Epithelial cell of prostate (primary cell): ENCODE results near the gene HAPLN1.
A peak's percentile ranks its signal among the peaks of the same experiment; 100 is the strongest.

ENCODE experiments used
- DNase-seq: peaks from one replicate; pipeline ENCODE4 v3.0.0-alpha.2; 2011; ENCODE audit warnings: low read depth, low spot score
- H3K27ac ChIP-seq: fragments of 450-650 bp; 2 replicates; pipeline ENCODE4 v1.5.1; 2017; ENCODE audit warnings: mild to moderate bottlenecking

Gene HAPLN1

GRCh38 chr5:83718936-83719495 lies 1.6 kb downstream of the HAPLN1 start:
- H3K27ac ChIP-seq = no peak overlapping the region
- no peak for DNase-seq

GRCh38 chr5:83718195-83718825 lies 2.3 kb downstream of the HAPLN1 start:
- DNase-seq = peak; percentile 6
- no peak overlapping the region for H3K27ac ChIP-seq

GRCh38 chr5:83715236-83716065 lies 5.2 kb downstream of the HAPLN1 start:
- no peak overlapping the region for H3K27ac ChIP-seq
- DNase-seq = no peak

DNA sequence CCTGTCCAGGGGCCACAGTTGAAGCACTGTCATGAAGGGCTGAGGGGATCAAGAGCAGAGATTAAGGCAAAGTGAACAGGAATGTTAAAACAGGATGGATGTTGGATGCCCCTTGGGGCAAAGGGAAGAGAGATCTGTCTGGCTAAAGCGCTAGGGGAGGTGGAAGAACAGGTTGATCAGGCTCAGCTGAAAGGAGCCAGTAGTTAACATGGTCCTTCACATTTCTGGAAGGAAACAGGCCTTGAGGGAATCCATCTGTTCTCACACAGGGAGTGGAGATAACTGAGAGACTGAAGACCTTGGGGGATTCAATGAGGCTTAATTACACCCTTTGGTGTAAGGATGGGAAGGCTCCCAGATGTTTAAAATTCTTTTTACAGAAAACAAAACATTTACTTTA lies 5.8 kb downstream of the HAPLN1 start:
- DNase-seq = no peak

DNA sequence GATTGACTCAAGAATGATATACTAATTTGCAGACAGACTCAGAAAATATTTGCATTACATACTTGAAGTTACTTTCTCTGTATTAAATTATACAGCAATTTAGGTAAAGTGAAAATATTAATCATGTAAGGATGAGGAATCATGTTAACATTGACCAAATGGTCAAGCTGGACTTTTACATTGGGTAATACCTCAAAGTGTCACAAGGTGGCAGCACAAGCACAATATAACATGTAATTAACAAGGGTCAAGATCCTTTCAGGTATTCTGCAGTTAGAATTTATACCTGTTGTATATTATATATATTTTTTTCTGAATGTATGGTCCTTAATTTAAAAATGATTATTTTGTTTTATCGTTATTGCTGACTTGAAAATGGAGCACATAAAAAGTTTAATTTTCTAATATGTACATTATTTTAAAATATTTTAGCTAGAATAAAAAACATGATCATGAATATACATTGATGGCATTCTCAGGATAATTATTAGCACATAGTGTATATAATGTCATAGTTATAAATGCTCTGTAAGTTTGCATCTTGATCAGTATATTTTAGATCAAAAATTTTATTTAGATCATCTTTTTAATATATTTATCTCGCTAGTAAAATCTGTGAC lies 8.6 kb downstream of the HAPLN1 start:
- no peak for DNase-seq
- no peak overlapping the region for H3K27ac ChIP-seq

More for the DNA sequence above, 5.8 kb downstream of the HAPLN1 start:
- H3K27ac ChIP-seq = no peak overlapping the region

GRCh38 chr5:83709973-83710372 lies 10.7 kb downstream of the HAPLN1 start:
- no peak for DNase-seq

DNA sequence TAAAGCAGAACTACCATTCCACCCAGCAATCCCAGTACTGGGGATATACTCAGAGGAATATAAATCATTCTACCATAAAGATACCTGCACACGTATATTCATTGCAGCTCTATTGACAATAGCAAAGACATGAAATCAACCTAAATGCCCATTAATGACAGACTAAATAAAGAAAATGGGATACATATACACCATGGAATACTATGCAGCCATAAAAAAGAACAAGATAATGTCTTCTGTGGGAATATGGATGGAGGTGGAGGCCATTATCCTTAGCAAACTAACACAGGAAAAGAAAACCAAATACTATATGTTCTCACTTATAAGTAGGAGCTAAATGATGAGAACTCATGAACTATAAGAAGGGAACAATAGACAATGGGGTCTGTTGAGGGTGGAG lies 12.5 kb downstream of the HAPLN1 start:
- DNase-seq = no peak

More at GRCh38 chr5:83709973-83710372, 10.7 kb downstream of the HAPLN1 start:
- no peak overlapping the region for H3K27ac ChIP-seq

DNA sequence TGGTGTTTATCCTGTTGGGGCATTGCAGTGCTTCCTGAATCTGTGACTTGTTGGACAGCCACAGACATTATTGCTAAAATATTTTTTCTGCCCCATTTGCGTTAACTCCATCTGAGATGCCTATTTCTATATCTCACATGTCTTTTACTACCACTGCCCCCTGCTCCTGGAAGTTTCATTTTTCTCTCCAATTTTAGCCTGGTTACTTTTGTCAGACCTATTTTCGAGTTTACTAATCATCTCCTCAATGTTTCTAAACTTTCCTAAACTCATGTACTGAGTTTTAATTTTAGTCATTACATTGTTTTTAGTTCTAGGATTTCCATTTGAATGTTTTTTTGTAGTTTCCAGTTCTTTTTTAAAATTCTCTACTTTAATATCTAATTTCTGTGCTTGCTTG lies 17.6 kb downstream of the HAPLN1 start:
- H3K27ac ChIP-seq = no peak overlapping the region
- DNase-seq = no peak

More for the DNA sequence above, 12.5 kb downstream of the HAPLN1 start:
- H3K27ac ChIP-seq = no peak overlapping the region

- peak overlapping the region; percentile 12 for H3K27ac ChIP-seq
Measured at GRCh38 chr5:83701886-83702285, 18.8 kb downstream of the HAPLN1 start.

GRCh38 chr5:83689881-83690280 lies 30.8 kb downstream of the HAPLN1 start:
- no peak overlapping the region for H3K27ac ChIP-seq
- DNase-seq = no peak

More at GRCh38 chr5:83701886-83702285, 18.8 kb downstream of the HAPLN1 start:
- peak; percentile 10 for DNase-seq

- DNase-seq = no peak
Measured at GRCh38 chr5:83688281-83688680, 32.4 kb downstream of the HAPLN1 start.

DNA sequence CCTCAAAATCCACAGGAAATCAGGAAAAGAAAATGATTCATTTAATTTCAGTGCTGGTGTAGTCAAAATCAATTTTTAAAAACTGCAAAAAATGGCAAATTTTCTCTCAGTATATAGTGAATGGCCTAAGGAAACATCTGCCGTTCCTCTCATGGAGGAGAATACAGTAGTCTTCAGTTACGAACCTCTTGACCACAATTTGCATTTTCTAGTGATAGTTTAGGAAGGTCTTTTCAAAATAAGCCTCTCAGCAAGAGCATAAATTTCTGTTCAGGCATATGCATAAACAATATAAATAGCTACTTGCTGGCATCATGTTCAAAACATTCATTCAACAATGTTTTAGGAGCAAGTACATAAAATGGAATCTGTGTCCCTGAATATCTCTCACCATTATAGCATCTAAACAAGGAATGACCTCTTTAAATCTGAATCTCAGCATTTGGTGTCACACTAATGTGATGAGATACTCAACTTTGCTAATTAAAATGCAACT lies 33.5 kb downstream of the HAPLN1 start:
- H3K27ac ChIP-seq = no peak overlapping the region
- DNase-seq = no peak

More at GRCh38 chr5:83688281-83688680, 32.4 kb downstream of the HAPLN1 start:
- H3K27ac ChIP-seq = no peak overlapping the region

GRCh38 chr5:83686251-83686650 lies 34.4 kb downstream of the HAPLN1 start:
- no peak overlapping the region for H3K27ac ChIP-seq
- no peak for DNase-seq

GRCh38 chr5:83683836-83684235 lies 36.8 kb downstream of the HAPLN1 start:
- no peak for DNase-seq
- H3K27ac ChIP-seq = no peak overlapping the region

DNA sequence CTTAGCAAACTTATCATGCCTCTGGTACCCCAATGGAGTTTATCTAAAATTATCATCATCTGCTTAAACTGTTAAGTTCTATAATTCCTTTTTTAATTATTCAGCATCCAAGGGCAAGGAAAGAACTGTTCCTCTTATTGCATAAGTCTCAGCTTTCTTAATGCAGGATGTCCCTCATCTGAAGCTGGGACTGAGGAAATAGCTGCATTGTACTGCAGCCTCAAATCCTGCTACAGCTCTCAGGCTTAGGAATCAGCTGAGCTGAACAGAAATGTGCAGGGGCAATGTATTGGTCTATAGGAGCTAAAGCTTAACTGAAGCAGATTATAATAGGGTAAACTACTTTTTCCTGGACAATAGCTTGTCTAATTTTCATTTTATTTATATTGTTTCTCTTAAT lies 48.0 kb downstream of the HAPLN1 start:
- no peak for DNase-seq
- no peak overlapping the region for H3K27ac ChIP-seq

- DNase-seq = no peak
- H3K27ac ChIP-seq = no peak overlapping the region
Measured at GRCh38 chr5:83672158-83672557, 48.5 kb downstream of the HAPLN1 start.

- H3K27ac ChIP-seq = no peak overlapping the region
- DNase-seq = peak; percentile 3
Measured at GRCh38 chr5:83665631-83666030, 55.0 kb downstream of the HAPLN1 start.

- DNase-seq = no peak
- no peak overlapping the region for H3K27ac ChIP-seq
Measured at GRCh38 chr5:83662558-83662957, 58.1 kb downstream of the HAPLN1 start.

- no peak for DNase-seq
- no peak overlapping the region for H3K27ac ChIP-seq
Measured at GRCh38 chr5:83657807-83658525, 62.7 kb downstream of the HAPLN1 start.

GRCh38 chr5:83654427-83654994 lies 66.1 kb downstream of the HAPLN1 start:
- no peak overlapping the region for H3K27ac ChIP-seq
- no peak for DNase-seq
